HCT116 (cell line): ENCODE measurements around the gene ANGPTL5. TPM values are rescaled to one million over a fixed set of nuclear protein-coding genes. Genes with fewer than 3 reads are reported as not detected.

ENCODE experiments used
- ATAC-seq: fragments of 200-7000 bp; cut with Tn5 transposase; 2 replicates; pipeline ENCODE4 v1.9.1; 2020; ENCODE audit warnings: mild to moderate bottlenecking, moderate library complexity
- BruUV-seq: library from RNA; stranded (reverse); fragments of 400-500 nt; replicated peaks from 2 replicates; lab custom pipeline; 2021; lab: Mats Ljungman, UMichigan
- CTCF ChIA-PET: fragments of 300-600 bp; sonication (Branson Sonifier 250); formaldehyde crosslinking; loops from one replicate; lab custom pipeline; 2021; ENCODE audit warnings: antibody characterized with exemption; lab: Charles Lee
- POLR2A ChIA-PET: fragments of 300-600, 350-600 bp; sonication (Branson Sonifier 250); formaldehyde crosslinking; loops from one replicate; lab custom pipeline; 2021; ENCODE audit warnings: antibody characterized with exemption; lab: Charles Lee
- RAD21 ChIA-PET, 2 experiments: fragments of 300-600 bp; sonication (Branson Sonifier 250); formaldehyde crosslinking; loops; one replicate each; lab custom pipeline; 2023; ENCODE audit warnings: low total read pairs in 2 of 2; ENCODE audit not compliant: uncharacterized antibody in 2 of 2, unreplicated experiment in 2 of 2, low non-redundant PET in 1 of 2; lab: Charles Lee
- DNase-seq: peaks from one replicate; pipeline ENCODE4 v3.0.0-alpha.2; 2010; ENCODE audit warnings: low read depth, low spot score
- H2AFZ ChIP-seq: fragments of 200-600 bp; shearing (Covaris generic), sonication (generic); 2 replicates; pipeline ENCODE4 v1.6.1; 2017; ENCODE audit warnings: low read depth, mixed run types, mixed read lengths, antibody characterized with exemption, low read length; ENCODE audit not compliant: poor library complexity, severe bottlenecking
- H3K27ac ChIP-seq: 2 replicates; pipeline ENCODE4 v1.5.1; 2012; ENCODE audit warnings: low read depth, low read length
- H3K27me3 ChIP-seq: fragments of 200-600 bp; sonication (generic); 2 replicates; pipeline ENCODE4 v1.6.1; 2016; ENCODE audit warnings: mixed run types, low read length, mixed read lengths; ENCODE audit not compliant: insufficient read depth
- H3K36me3 ChIP-seq, 2 experiments: fragments of 200-500 bp in 1 of 2; fragments of 200-600 bp in 1 of 2; sonication (Bioruptor generic) in 1 of 2; sonication (generic) in 1 of 2; 2 replicates each; pipeline versions ENCODE4 v1.5.1 to v1.6.1; 2014 to 2016; ENCODE audit warnings: low read length in 2 of 2, inconsistent platforms in 1 of 2, mixed read lengths in 1 of 2, mixed run types in 1 of 2; ENCODE audit not compliant: insufficient read depth in 2 of 2, control insufficient read depth in 1 of 2
- H3K4me1 ChIP-seq, 2 experiments: fragments of 200-600 bp in 1 of 2; sonication (generic) in 1 of 2; 2 replicates each; pipeline versions ENCODE4 v1.5.1 to v1.6.1; 2012 to 2017; ENCODE audit warnings: low read length in 2 of 2, inconsistent platforms in 1 of 2, mild to moderate bottlenecking in 1 of 2, mixed read lengths in 1 of 2, mixed run types in 1 of 2, moderate library complexity in 1 of 2; ENCODE audit not compliant: insufficient read depth in 2 of 2, control insufficient read depth in 1 of 2
- H3K4me2 ChIP-seq: fragments of 200-600 bp; sonication (generic); 2 replicates; pipeline ENCODE4 v1.6.1; 2017; ENCODE audit warnings: mixed run types, low read length, mixed read lengths
- H3K4me3 ChIP-seq, 2 experiments: fragments of 200-600 bp in 1 of 2; sonication (generic) in 1 of 2; replicated peaks in 1 of 2; 2 replicates each; pipeline ENCODE4 v1.5.1; 2011 to 2016; ENCODE audit warnings: low read length in 2 of 2, control low read depth in 1 of 2, low read depth in 1 of 2, mild to moderate bottlenecking in 1 of 2, mixed read lengths in 1 of 2, mixed run types in 1 of 2
- H3K79me2 ChIP-seq: fragments of 200-600 bp; sonication (generic); 2 replicates; pipeline ENCODE4 v1.6.1; 2017; ENCODE audit warnings: mild to moderate bottlenecking, mixed run types, low read length, moderate library complexity, mixed read lengths; ENCODE audit not compliant: insufficient read depth
- H3K9ac ChIP-seq: fragments of 200-600 bp; sonication (generic); 2 replicates; pipeline ENCODE4 v1.6.1; 2016; ENCODE audit warnings: low read length, mixed read lengths
- H3K9me2 ChIP-seq: fragments of 200-600 bp; sonication (generic), shearing (Covaris generic); 2 replicates; pipeline ENCODE4 v1.6.1; 2017; ENCODE audit warnings: mixed run types, mild to moderate bottlenecking, moderate library complexity; ENCODE audit not compliant: insufficient read depth
- H3K9me3 ChIP-seq, 2 experiments: fragments of 200-500 bp in 1 of 2; fragments of 200-600 bp in 1 of 2; sonication (Bioruptor generic) in 1 of 2; sonication (generic) in 1 of 2; 2 replicates each; pipeline ENCODE4 v1.6.1; 2014 to 2017; ENCODE audit warnings: low read length in 2 of 2, mixed read lengths in 2 of 2, inconsistent platforms in 1 of 2, low read depth in 1 of 2, mild to moderate bottlenecking in 1 of 2, mixed run types in 1 of 2, moderate library complexity in 1 of 2; ENCODE audit not compliant: control insufficient read depth in 1 of 2, insufficient read depth in 1 of 2
- H4K20me1 ChIP-seq: fragments of 200-600 bp; sonication (generic), shearing (Covaris generic); 2 replicates; pipeline ENCODE4 v1.6.1; 2017; ENCODE audit warnings: mixed run types, mild to moderate bottlenecking, moderate library complexity; ENCODE audit not compliant: insufficient read depth
- CEBPB ChIP-seq: IDR thresholded peaks from 2 replicates; pipeline ENCODE4 v1.6.1; 2012; ENCODE audit warnings: low read depth
- CTCF ChIP-seq, 3 experiments: fragments of 200-600 bp in 1 of 3; sonication (generic) in 1 of 3; IDR thresholded peaks in 2 of 3; conservative IDR thresholded peaks in 1 of 3; 2 replicates each; pipeline ENCODE4 v1.5.1; 2012 to 2017; ENCODE audit warnings: low read depth in 2 of 3, low read length in 2 of 3, antibody characterized with exemption in 1 of 3, borderline replicate concordance in 1 of 3, control low read depth in 1 of 3, mild to moderate bottlenecking in 1 of 3, mixed read lengths in 1 of 3, mixed run types in 1 of 3, moderate library complexity in 1 of 3; ENCODE audit not compliant: insufficient read depth in 1 of 3
- EGR1 ChIP-seq: IDR thresholded peaks from 2 replicates; pipeline ENCODE4 v1.6.1; 2012; ENCODE audit warnings: low read depth
- ELF1 ChIP-seq: IDR thresholded peaks from 2 replicates; pipeline ENCODE4 v1.6.1; 2012; ENCODE audit warnings: low read depth, borderline replicate concordance
- EZH2phosphoT487 ChIP-seq: fragments of 200-600 bp; IDR thresholded peaks from 2 replicates; pipeline ENCODE4 v1.6.1; 2018; ENCODE audit warnings: antibody characterized with exemption, borderline replicate concordance
- POLR2A ChIP-seq: IDR thresholded peaks from 2 replicates; pipeline ENCODE4 v1.7.0; 2011; ENCODE audit warnings: borderline replicate concordance; ENCODE audit not compliant: insufficient read depth, insufficient read length; ENCODE audit errors: extremely low read depth
- POLR2AphosphoS5 ChIP-seq: IDR thresholded peaks from 2 replicates; pipeline ENCODE4 v1.6.1; 2011; ENCODE audit warnings: mild to moderate bottlenecking, low read depth, low read length, moderate library complexity
- TCF7L2 ChIP-seq: IDR thresholded peaks from 2 replicates; pipeline ENCODE4 v1.7.0; 2011; ENCODE audit warnings: borderline replicate concordance, inconsistent platforms; ENCODE audit not compliant: insufficient read depth, insufficient read length; ENCODE audit errors: extremely low read depth
- YY1 ChIP-seq: IDR thresholded peaks from 2 replicates; pipeline ENCODE4 v1.6.1; 2011; ENCODE audit warnings: low read length, low read depth, moderate library complexity, mild to moderate bottlenecking; ENCODE audit not compliant: insufficient replicate concordance; ENCODE audit errors: extremely low read depth
- ZNF274 ChIP-seq: fragments of 200-500 bp; sonication (Bioruptor generic); IDR thresholded peaks from 2 replicates; pipeline ENCODE4 v1.6.1; 2014; ENCODE audit warnings: mild to moderate bottlenecking, low read depth, low read length, inconsistent platforms
- intact Hi-C: fragments of 100-400 bp; cut with micrococcal nuclease; formaldehyde crosslinking; loops from 2 replicates; pipeline ENCODE4 v1.10.0; 2022
- total RNA-seq: library from RNA; stranded (reverse); gene quantifications from one replicate; pipeline ENCODE4 v1.2.1, GENCODE V29; 2021; ENCODE audit not compliant: unreplicated experiment

ANGPTL5 gene
- total RNA-seq, 1 experiment from 2014 or later: not detected

- intact Hi-C loops: no loop called here
- Histone ChIP-seq H3K4me3 (no peak overlapping the region), H3K27me3 (no peaks in the 10 kb centered on the region), H3K79me2 (no peaks in the 10 kb centered on the region), H2AFZ (no peak overlapping the region), H3K27ac (no peak overlapping the region), H3K36me3 (no peaks in the 10 kb centered on the region), H3K9ac (no peak overlapping the region), H3K9me3 (no peaks in the 10 kb centered on the region), H3K4me2 (no peak overlapping the region), H3K9me2 (no peaks in the 10 kb centered on the region), H3K4me1 (peaks cover 0 to 27% of the 10 kb centered on the region in 2 experiments; a peak in 2 of 4 replicates)
- ChIA-PET POLR2A (no interaction called here), RAD21 (no interaction called here)
- ATAC-seq: no peak
- no peak for DNase-seq
- no TSS peak for BruUV-seq
- no peak for TF ChIP-seq YY1
- no peak for TF ChIP-seq CTCF (IDR thresholded peaks at IDR 0.05 in 2 of 3, conservative IDR thresholded peaks at IDR 0.05 in 1 of 3; ENCODE audit: borderline replicate concordance in 1 of 3, insufficient read depth in 1 of 3, low read depth in 2 of 3, low read length in 2 of 3)
- TF ChIP-seq ELF1: no peak
- no peak for TF ChIP-seq ZNF274
- TF ChIP-seq POLR2AphosphoS5: no peak
- no peak for TF ChIP-seq CEBPB
- TF ChIP-seq EZH2phosphoT487: no peak
- TF ChIP-seq EGR1: no peak
- no peak for TF ChIP-seq TCF7L2
- no peak for TF ChIP-seq POLR2A
- TF ChIP-seq, all 23 proteins: peak for 0
- no peaks in the 10 kb centered on the region for H4K20me1 ChIP-seq
- CTCF ChIA-PET: interaction anchor here (0.7 to 1.0 kb wide), 2 partner anchors 8 to 10 kb away, joined by 3 read pairs; no protein-coding TSS in a partner anchor
Observed at GRCh38 chr11:101872171-101872882, 44.0 kb downstream of the ANGPTL5 start.
